ENCODE data around the gene PLPP6. TPM values are rescaled to one million over a fixed set of nuclear protein-coding genes. Genes with fewer than 3 reads are reported as not detected.

The PLPP6 gene
- total and polyA plus RNA-seq, 2 donors (not counting 1 experiment from before 2014, with no cell fraction given) = 8.9 to 9.1 TPM

DNA sequence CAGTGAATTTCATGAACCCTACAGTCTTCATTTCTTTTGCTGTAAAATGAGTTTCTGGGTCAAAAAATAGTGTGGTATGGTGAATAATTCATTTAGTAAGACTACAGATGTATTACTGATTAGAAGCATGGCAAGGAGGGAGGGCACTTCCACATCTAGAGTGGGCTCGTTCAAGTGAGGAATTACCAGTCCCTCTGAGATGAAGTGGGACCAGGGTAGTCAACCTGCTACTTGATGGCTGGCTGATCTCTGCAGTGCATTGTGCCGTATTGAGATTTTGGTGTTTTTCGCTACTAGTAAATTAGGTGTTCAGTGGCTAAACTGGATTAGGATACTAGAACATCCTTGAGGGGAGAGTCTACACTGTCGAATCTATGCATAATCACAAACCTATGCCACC, 28.1 kb downstream of the PLPP6 start:
- no peak overlapping the region for H3K9ac ChIP-seq (ENCODE audit: insufficient read depth, low read length)
- H3K27ac ChIP-seq (ENCODE audit: insufficient read depth, low read length) = no peak overlapping the region
- peaks cover 2% of the 10 kb centered on the region for H3K36me3 ChIP-seq (ENCODE audit: control insufficient read depth, insufficient read depth, low read length)
- H3K4me3 ChIP-seq (replicated peaks in 1 of 4; ENCODE audit: control extremely low read depth in 1 of 4, insufficient read depth in 1 of 4, low read depth in 3 of 4, low read length in 4 of 4) = no peak overlapping the region
- DNase-seq (ENCODE audit: low read depth in 2 of 2) = no peak
- no peaks in the 10 kb centered on the region for H4K20me1 ChIP-seq (ENCODE audit: control insufficient read depth, extremely low read depth, insufficient read depth, low read length)
- H3K9me3 ChIP-seq (ENCODE audit: control insufficient read depth, insufficient read depth, low read depth, low read length) = no peaks in the 10 kb centered on the region
- H3K79me2 ChIP-seq (ENCODE audit: control insufficient read depth, insufficient read depth, low read length) = no peaks in the 10 kb centered on the region
- peaks cover 4% of the 10 kb centered on the region for H3K4me1 ChIP-seq (ENCODE audit: control insufficient read depth, extremely low read depth, insufficient read depth, low read length)
- H2AFZ ChIP-seq (ENCODE audit: low read length) = no peak overlapping the region
- TF ChIP-seq, protein P1, sequence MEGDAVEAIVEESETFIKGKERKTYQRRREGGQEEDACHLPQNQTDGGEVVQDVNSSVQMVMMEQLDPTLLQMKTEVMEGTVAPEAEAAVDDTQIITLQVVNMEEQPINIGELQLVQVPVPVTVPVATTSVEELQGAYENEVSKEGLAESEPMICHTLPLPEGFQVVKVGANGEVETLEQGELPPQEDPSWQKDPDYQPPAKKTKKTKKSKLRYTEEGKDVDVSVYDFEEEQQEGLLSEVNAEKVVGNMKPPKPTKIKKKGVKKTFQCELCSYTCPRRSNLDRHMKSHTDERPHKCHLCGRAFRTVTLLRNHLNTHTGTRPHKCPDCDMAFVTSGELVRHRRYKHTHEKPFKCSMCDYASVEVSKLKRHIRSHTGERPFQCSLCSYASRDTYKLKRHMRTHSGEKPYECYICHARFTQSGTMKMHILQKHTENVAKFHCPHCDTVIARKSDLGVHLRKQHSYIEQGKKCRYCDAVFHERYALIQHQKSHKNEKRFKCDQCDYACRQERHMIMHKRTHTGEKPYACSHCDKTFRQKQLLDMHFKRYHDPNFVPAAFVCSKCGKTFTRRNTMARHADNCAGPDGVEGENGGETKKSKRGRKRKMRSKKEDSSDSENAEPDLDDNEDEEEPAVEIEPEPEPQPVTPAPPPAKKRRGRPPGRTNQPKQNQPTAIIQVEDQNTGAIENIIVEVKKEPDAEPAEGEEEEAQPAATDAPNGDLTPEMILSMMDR (conservative IDR thresholded peaks at IDR 0.05 in 1 of 2, IDR thresholded peaks at IDR 0.05 in 1 of 2; ENCODE audit: low read depth in 1 of 2, low read length in 2 of 2) = no peak
- no peak for TF ChIP-seq EZH2 (IDR thresholded peaks at IDR 0.05; ENCODE audit: low read length, missing control alignments)
- no peaks in the 10 kb centered on the region for H3K27me3 ChIP-seq (ENCODE audit: control insufficient read depth, insufficient read depth, low read length)
- H3K4me2 ChIP-seq (ENCODE audit: extremely low read depth, insufficient read depth, low read length) = no peak overlapping the region

DNA sequence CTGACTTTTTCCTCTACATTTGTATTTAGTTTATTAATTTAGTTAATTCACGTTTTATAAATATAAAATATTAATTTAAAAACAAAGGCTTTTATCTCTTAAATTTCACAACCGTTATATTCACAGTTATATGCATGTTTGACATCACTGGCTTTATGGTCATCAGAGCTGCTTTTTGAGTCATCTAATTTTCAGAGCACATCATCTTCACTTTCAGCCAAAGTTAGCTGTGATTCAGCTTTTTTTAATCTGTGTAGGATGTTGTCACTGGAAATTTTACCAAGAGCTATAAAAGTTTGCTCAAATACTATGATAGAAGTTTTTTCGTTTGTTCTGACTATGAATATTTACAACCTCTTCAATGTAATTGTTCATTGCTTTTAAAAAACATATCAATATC, 29.7 kb downstream of the PLPP6 start:
- no peaks in the 10 kb centered on the region for H3K79me2 ChIP-seq (ENCODE audit: control insufficient read depth, insufficient read depth, low read length)
- H2AFZ ChIP-seq (ENCODE audit: low read length) = no peak overlapping the region
- no peaks in the 10 kb centered on the region for H3K27me3 ChIP-seq (ENCODE audit: control insufficient read depth, insufficient read depth, low read length)
- H3K4me3 ChIP-seq (replicated peaks in 1 of 4; ENCODE audit: control extremely low read depth in 1 of 4, insufficient read depth in 1 of 4, low read depth in 3 of 4, low read length in 4 of 4) = no peak overlapping the region
- H3K27ac ChIP-seq (ENCODE audit: insufficient read depth, low read length) = no peak overlapping the region
- no peaks in the 10 kb centered on the region for H3K36me3 ChIP-seq (ENCODE audit: control insufficient read depth, insufficient read depth, low read length)
- no peaks in the 10 kb centered on the region for H3K4me1 ChIP-seq (ENCODE audit: control insufficient read depth, extremely low read depth, insufficient read depth, low read length)
- no peak overlapping the region for H3K4me2 ChIP-seq (ENCODE audit: extremely low read depth, insufficient read depth, low read length)
- no peak overlapping the region for H3K9ac ChIP-seq (ENCODE audit: insufficient read depth, low read length)
- DNase-seq (ENCODE audit: low read depth in 2 of 2) = peak in 1 of 2 donors; percentile 59
- TF ChIP-seq, protein P1 (conservative IDR thresholded peaks at IDR 0.05 in 1 of 2, IDR thresholded peaks at IDR 0.05 in 1 of 2; ENCODE audit: low read depth in 1 of 2, low read length in 2 of 2) = no peak
- TF ChIP-seq EZH2 (IDR thresholded peaks at IDR 0.05; ENCODE audit: low read length, missing control alignments) = no peak
- H4K20me1 ChIP-seq (ENCODE audit: control insufficient read depth, extremely low read depth, insufficient read depth, low read length) = no peaks in the 10 kb centered on the region
- no peaks in the 10 kb centered on the region for H3K9me3 ChIP-seq (ENCODE audit: control insufficient read depth, insufficient read depth, low read depth, low read length)

DNA sequence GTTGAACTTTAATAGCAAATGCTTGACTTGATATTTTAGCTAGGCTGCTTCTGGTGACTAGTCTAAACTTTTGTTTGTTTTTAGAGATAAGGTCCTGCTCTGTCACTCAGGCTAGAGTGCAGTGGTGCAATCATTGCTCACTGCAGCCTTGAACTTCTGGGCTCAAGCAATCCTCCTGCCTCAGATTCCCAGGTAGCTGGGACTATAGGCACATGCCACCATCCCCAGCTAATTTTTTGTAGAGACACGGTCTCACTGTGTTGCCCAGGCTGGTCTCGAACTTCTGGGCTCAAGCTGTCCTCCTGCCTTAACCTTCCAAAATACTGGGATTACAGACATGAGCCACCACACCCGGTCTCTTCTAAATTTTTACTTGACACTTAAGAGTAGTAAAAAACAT, 38.0 kb downstream of the PLPP6 start:
- DNase-seq (ENCODE audit: low read depth in 2 of 2) = peak in 1 of 2 donors; percentile 6

More for the DNA sequence above, 38.0 kb downstream of the PLPP6 start:
- Histone ChIP-seq H3K79me2 (ENCODE audit: control insufficient read depth, insufficient read depth, low read length) (no peaks in the 10 kb centered on the region), H3K9me3 (ENCODE audit: control insufficient read depth, insufficient read depth, low read depth, low read length) (no peaks in the 10 kb centered on the region), H3K27me3 (ENCODE audit: control insufficient read depth, insufficient read depth, low read length) (no peaks in the 10 kb centered on the region), H3K9ac (ENCODE audit: insufficient read depth, low read length) (no peak overlapping the region), H2AFZ (ENCODE audit: low read length) (no peak overlapping the region), H3K4me2 (ENCODE audit: extremely low read depth, insufficient read depth, low read length) (no peak overlapping the region), H3K4me1 (ENCODE audit: control insufficient read depth, extremely low read depth, insufficient read depth, low read length) (no peaks in the 10 kb centered on the region), H3K27ac (ENCODE audit: insufficient read depth, low read length) (no peak overlapping the region), H3K36me3 (ENCODE audit: control insufficient read depth, insufficient read depth, low read length) (peaks cover 4% of the 10 kb centered on the region), H3K4me3 (replicated peaks in 1 of 4; ENCODE audit: control extremely low read depth in 1 of 4, insufficient read depth in 1 of 4, low read depth in 3 of 4, low read length in 4 of 4) (no peak overlapping the region), H4K20me1 (ENCODE audit: control insufficient read depth, extremely low read depth, insufficient read depth, low read length) (no peaks in the 10 kb centered on the region)
- no peak for TF ChIP-seq EZH2 (IDR thresholded peaks at IDR 0.05; ENCODE audit: low read length, missing control alignments)
- TF ChIP-seq, protein P1 (conservative IDR thresholded peaks at IDR 0.05 in 1 of 2, IDR thresholded peaks at IDR 0.05 in 1 of 2; ENCODE audit: low read depth in 1 of 2, low read length in 2 of 2) = no peak

Data from fibroblast of lung (primary cell).